Measurements from ENCODE around the gene ZNF280B. TPM values are rescaled to one million over a fixed set of nuclear protein-coding genes. Genes with fewer than 3 reads are reported as not detected.
"Not testable (repeated sequence)": the region's sequence is repeated elsewhere in the genome, so short reads cannot be mapped to it uniquely, and the experiment has no call there.

Gene ZNF280B
- total RNA-seq, 2 experiments from 2014 or later, result 2.4 to 2.7 TPM

DNA sequence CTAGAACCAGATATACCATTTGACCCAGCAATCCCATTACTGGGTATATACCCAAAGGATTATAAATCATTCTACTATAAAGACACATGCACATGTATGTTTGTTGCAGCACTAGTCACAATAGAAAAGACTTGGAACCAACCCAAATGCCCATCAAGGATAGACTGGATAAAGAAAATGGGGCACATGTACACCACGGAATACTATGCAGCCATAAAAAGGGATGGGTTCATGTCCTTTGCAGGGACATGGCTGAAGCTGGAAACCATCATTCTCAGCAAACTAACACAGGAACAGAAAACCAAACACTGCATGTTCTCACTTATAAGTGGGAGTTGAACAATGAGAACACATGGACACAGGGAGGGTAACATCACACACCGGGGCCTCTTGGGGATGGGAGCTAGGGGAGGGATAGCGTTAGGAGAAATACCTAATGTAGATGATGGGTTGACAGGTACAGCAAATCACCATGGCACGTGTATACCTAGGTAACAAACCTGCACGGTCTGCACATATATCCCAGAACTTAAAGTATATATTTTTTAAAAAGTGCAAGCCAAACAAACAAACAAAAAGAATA is 64.4 kb downstream of the ZNF280B start:
- H3K27me3 Mint-ChIP-seq, result peaks cover 45% of the 10 kb centered on the region
- CTCF ChIA-PET; H3K4me1 Mint-ChIP-seq; ATAC-seq; DNase-seq; H3K4me3 Mint-ChIP-seq; H3K36me3 Mint-ChIP-seq; H3K27ac Mint-ChIP-seq; H3K9me3 Mint-ChIP-seq (ENCODE audit: low read depth): not testable (repeated sequence)

DNA sequence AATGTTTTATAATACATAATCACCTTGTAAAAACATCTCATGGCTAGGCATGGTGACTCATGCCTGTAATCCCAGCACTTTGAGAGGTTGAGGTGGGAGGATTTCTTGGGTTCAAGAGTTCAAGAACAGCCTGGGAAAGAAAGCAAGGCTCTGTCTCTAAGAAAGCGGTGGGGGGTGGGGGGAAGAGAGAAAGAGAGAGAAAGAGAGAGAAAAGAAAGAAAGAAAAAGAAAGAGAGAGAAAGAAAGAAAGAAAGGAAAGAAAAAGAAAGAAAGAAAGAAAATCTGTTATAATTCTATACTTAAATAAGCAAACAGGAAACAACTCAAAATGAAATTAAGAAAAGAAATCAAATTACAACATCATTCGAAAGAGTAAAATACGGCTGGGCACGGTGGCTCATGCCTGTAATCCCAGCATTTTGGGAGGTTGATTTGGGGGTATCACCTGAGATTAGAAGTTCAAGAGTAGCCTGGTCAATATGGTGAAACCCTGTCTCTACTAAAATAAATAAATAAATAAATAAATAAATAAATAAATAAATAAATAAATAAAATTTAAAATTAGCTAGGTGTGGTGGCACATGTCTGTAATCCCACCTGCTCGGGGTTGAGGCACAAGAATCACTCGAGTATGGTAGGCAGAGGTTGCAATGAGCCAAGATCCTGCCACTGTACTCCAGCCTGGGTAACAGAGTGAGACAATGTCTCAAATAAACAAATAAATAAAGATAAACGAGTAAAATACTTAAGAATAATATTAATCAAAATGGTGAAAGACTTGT is 65.4 kb downstream of the ZNF280B start:
- Mint-ChIP-seq H3K9me3 (ENCODE audit: low read depth) (no peaks in the 10 kb centered on the region), H3K27ac (no peak overlapping the region), H3K4me1 (no peaks in the 10 kb centered on the region), H3K4me3 (no peak overlapping the region), H3K36me3 (no peaks in the 10 kb centered on the region), H3K27me3 (peaks cover 48% of the 10 kb centered on the region)
- DNase-seq (no peak), ATAC-seq (no peak)
- CTCF ChIA-PET, result no interaction called here

DNA sequence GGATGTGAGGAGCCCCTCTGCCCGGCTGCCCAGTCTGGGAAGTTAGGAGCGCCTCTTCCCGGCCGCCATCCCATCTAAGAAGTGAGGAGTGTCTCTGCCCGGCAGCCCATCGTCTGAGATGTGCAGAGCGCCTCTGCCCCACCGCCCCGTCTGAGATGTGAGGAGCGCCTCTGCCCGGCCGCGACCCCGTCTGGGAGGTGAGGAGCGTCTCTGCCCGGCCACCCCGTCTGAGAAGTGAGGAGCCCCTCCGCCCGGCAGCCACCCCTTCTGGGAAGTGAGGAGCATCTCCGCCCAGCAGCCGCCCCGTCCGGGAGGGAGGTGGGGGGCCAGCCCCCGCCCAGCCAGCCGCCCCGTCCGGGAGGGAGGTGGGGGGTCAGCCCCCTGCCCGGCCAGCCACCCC is 66.9 kb downstream of the ZNF280B start:
- DNase-seq; H3K36me3 Mint-ChIP-seq; H3K27ac Mint-ChIP-seq; CTCF ChIA-PET; H3K4me1 Mint-ChIP-seq; ATAC-seq; H3K9me3 Mint-ChIP-seq (ENCODE audit: low read depth); H3K4me3 Mint-ChIP-seq: not testable (repeated sequence)
- peaks cover 45% of the 10 kb centered on the region for H3K27me3 Mint-ChIP-seq

DNA sequence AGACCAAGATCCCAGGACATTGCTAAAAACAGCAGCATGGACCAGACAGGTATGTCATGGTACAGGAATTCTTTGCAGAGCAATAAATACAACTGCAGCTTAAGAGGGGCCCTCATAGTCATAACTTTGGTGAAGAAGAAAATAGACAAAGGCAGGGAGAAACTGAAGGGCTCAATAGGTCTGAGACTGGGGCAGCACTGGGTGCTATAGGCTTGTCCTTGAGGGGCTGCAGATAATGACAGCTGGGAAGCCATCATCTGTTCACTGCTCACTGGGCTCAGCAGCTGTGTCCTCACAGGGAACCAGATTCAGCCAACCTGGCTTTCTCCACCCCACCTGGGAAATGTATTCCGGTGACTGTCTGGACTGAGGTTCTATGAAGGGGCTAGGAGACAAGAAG is 68.4 kb downstream of the ZNF280B start:
- no peak overlapping the region for H3K27ac Mint-ChIP-seq
- H3K27me3 Mint-ChIP-seq, result peaks cover 40% of the 10 kb centered on the region
- no peaks in the 10 kb centered on the region for H3K9me3 Mint-ChIP-seq (ENCODE audit: low read depth)
- no peaks in the 10 kb centered on the region for H3K36me3 Mint-ChIP-seq
- no peak overlapping the region for H3K4me3 Mint-ChIP-seq
- no peak for DNase-seq
- H3K4me1 Mint-ChIP-seq, result no peaks in the 10 kb centered on the region
- CTCF ChIA-PET, result no interaction called here
- no peak for ATAC-seq

Other genes starting within 250 kb of the ZNF280B start
- gene ZNF280A, start 11.5 kb upstream of the ZNF280B start, total RNA-seq, result not detected
- gene PRAME, start 50.5 kb upstream of the ZNF280B start, total RNA-seq, result not detected
- gene GGTLC2, start 135.9 kb upstream of the ZNF280B start, total RNA-seq, result not detected

All from activated CD8-positive, alpha-beta memory T cell treated with anti-CD3 and anti-CD28 coated beads, Interleukin-2, amount 10 ng/mL, durations not matched to agents 7 days and 5 days (primary cell).